Dedifferentiated amniotic fluid mesenchymal stem cell (primary cell): ENCODE measurements around the gene FCGR3A.
"Not testable (repeated sequence)": the region's sequence is repeated elsewhere in the genome, so short reads cannot be mapped to it uniquely, and the experiment has no call there.

ENCODE experiments used
- DNase-seq: peaks from one replicate; pipeline ENCODE4 v3.0.0-alpha.2; 2016; ENCODE audit errors: extremely low spot score

Gene FCGR3A

GRCh38 chr1:161549652-161550051, at the start of gene FCGR3A:
Gene FCGR3A, minus strand, starts transcription at chr1:161549818. Its CDS starts 82 bp downstream, at chr1:161549736.
- DNase-seq = no peak

- DNase-seq = not testable (repeated sequence)
Measured at GRCh38 chr1:161597077-161597476, 47.5 kb upstream of the FCGR3A start.

- not testable (repeated sequence) for DNase-seq
Measured at GRCh38 chr1:161595583-161595982, 46.0 kb upstream of the FCGR3A start.

GRCh38 chr1:161595173-161595572, 45.6 kb upstream of the FCGR3A start:
- DNase-seq = not testable (repeated sequence)

- not testable (repeated sequence) for DNase-seq
Measured at GRCh38 chr1:161594269-161594984, 44.8 kb upstream of the FCGR3A start.

GRCh38 chr1:161593092-161593755, 43.6 kb upstream of the FCGR3A start:
- DNase-seq = not testable (repeated sequence)

GRCh38 chr1:161592586-161592985, 43.0 kb upstream of the FCGR3A start:
- DNase-seq = not testable (repeated sequence)

- not testable (repeated sequence) for DNase-seq
Measured at GRCh38 chr1:161589920-161590319, 40.3 kb upstream of the FCGR3A start.

- DNase-seq = not testable (repeated sequence)
Measured at GRCh38 chr1:161589365-161589764, 39.7 kb upstream of the FCGR3A start.

GRCh38 chr1:161588596-161588995, 39.0 kb upstream of the FCGR3A start:
- not testable (repeated sequence) for DNase-seq

GRCh38 chr1:161582882-161583281, 33.3 kb upstream of the FCGR3A start:
- DNase-seq = not testable (repeated sequence)

GRCh38 chr1:161580879-161581537, 31.4 kb upstream of the FCGR3A start:
- DNase-seq = not testable (repeated sequence)

GRCh38 chr1:161579856-161580507, 30.4 kb upstream of the FCGR3A start:
- DNase-seq = not testable (repeated sequence)

- not testable (repeated sequence) for DNase-seq
Measured at GRCh38 chr1:161576676-161577075, 27.1 kb upstream of the FCGR3A start.

GRCh38 chr1:161571703-161572102, 22.1 kb upstream of the FCGR3A start:
- DNase-seq = not testable (repeated sequence)

GRCh38 chr1:161566602-161566960, 17.0 kb upstream of the FCGR3A start:
- DNase-seq = not testable (repeated sequence)

- not testable (repeated sequence) for DNase-seq
Measured at GRCh38 chr1:161563522-161563921, 13.9 kb upstream of the FCGR3A start.

- DNase-seq = not testable (repeated sequence)
Measured at GRCh38 chr1:161562441-161562840, 12.8 kb upstream of the FCGR3A start.

- not testable (repeated sequence) for DNase-seq
Measured at GRCh38 chr1:161560960-161561715, 11.5 kb upstream of the FCGR3A start.

GRCh38 chr1:161557506-161558450, 8.2 kb upstream of the FCGR3A start:
- not testable (repeated sequence) for DNase-seq
